H9 (cell line): Measurements from ENCODE around the gene CD4. TPM values are rescaled to one million over a fixed set of nuclear protein-coding genes. Genes with fewer than 3 reads are reported as not detected.
A peak's percentile ranks its signal among the peaks of the same experiment; 100 is the strongest.

ENCODE experiments used
- DNase-seq: peaks from one replicate; pipeline ENCODE4 v3.0.0-alpha.2; 2017
- H2AFZ ChIP-seq: one replicate; pipeline ENCODE4 v1.6.1; 2013; ENCODE audit warnings: mild to moderate bottlenecking, low read length, control low read depth, moderate library complexity
- H2AK5ac ChIP-seq: 2 replicates; pipeline ENCODE4 v1.6.1; 2013; ENCODE audit warnings: low read length, control low read depth, mixed read lengths; ENCODE audit not compliant: insufficient read length
- H2BK120ac ChIP-seq: one replicate; pipeline ENCODE4 v1.6.1; 2013; ENCODE audit warnings: low read depth, mild to moderate bottlenecking, low read length, control low read depth, inconsistent platforms; ENCODE audit not compliant: poor library complexity, severe bottlenecking
- H2BK12ac ChIP-seq: 2 replicates; pipeline ENCODE4 v1.6.1; 2013; ENCODE audit warnings: low read length, control low read depth, mixed read lengths, low read depth; ENCODE audit not compliant: insufficient read length
- H2BK15ac ChIP-seq: 2 replicates; pipeline ENCODE4 v1.6.1; 2013; ENCODE audit warnings: low read depth, low read length, control low read depth
- H2BK20ac ChIP-seq: one replicate; pipeline ENCODE4 v1.6.1; 2013; ENCODE audit warnings: low read depth, mild to moderate bottlenecking, low read length, control low read depth, inconsistent platforms; ENCODE audit not compliant: poor library complexity, severe bottlenecking
- H2BK5ac ChIP-seq: 2 replicates; pipeline ENCODE4 v1.6.1; 2013; ENCODE audit warnings: low read length, control low read depth, mixed read lengths; ENCODE audit not compliant: insufficient read length
- H3K14ac ChIP-seq: 2 replicates; pipeline ENCODE4 v1.6.1; 2013; ENCODE audit warnings: low read length, control low read depth; ENCODE audit not compliant: insufficient read depth
- H3K18ac ChIP-seq: 2 replicates; pipeline ENCODE4 v1.6.1; 2013; ENCODE audit warnings: low read depth, mild to moderate bottlenecking, mixed read lengths, low read length, control low read depth; ENCODE audit not compliant: insufficient read length
- H3K23ac ChIP-seq: 2 replicates; pipeline ENCODE4 v1.6.1; 2013; ENCODE audit warnings: low read length, control low read depth, mixed read lengths, low read depth; ENCODE audit not compliant: insufficient read length
- H3K23me2 ChIP-seq: 2 replicates; pipeline ENCODE4 v1.6.1; 2013; ENCODE audit warnings: low read depth, mild to moderate bottlenecking, mixed read lengths, low read length, control low read depth; ENCODE audit not compliant: insufficient read length, poor library complexity, severe bottlenecking
- H3K27ac ChIP-seq: 2 replicates; pipeline ENCODE4 v1.5.1; 2013; ENCODE audit warnings: low read length, control low read depth, mixed read lengths, low read depth; ENCODE audit not compliant: insufficient read length
- H3K27me3 ChIP-seq: 2 replicates; pipeline ENCODE4 v1.6.1; 2013; ENCODE audit warnings: low read length, control low read depth, inconsistent platforms; ENCODE audit not compliant: insufficient read depth
- H3K4ac ChIP-seq: 2 replicates; pipeline ENCODE4 v1.6.1; 2013; ENCODE audit warnings: low read depth, mild to moderate bottlenecking, control low read depth, inconsistent platforms, low read length, moderate library complexity
- H3K4me1 ChIP-seq: 2 replicates; pipeline ENCODE4 v1.6.1; 2013; ENCODE audit warnings: low read length, control low read depth, inconsistent platforms; ENCODE audit not compliant: insufficient read depth
- H3K4me2 ChIP-seq: 2 replicates; pipeline ENCODE4 v1.6.1; 2013; ENCODE audit warnings: low read length, control low read depth, mixed read lengths; ENCODE audit not compliant: insufficient read length, insufficient read depth
- H3K56ac ChIP-seq: 2 replicates; pipeline ENCODE4 v1.6.1; 2013; ENCODE audit warnings: low read depth, mild to moderate bottlenecking, mixed read lengths, low read length, control low read depth; ENCODE audit not compliant: insufficient read length
- H3K79me1 ChIP-seq: 2 replicates; pipeline ENCODE4 v1.6.1; 2013; ENCODE audit warnings: low read depth, mild to moderate bottlenecking, moderate library complexity, low read length, control low read depth, inconsistent platforms; ENCODE audit not compliant: insufficient read depth, poor library complexity, severe bottlenecking
- H3K79me2 ChIP-seq: 2 replicates; pipeline ENCODE4 v1.6.1; 2013; ENCODE audit warnings: low read length, control low read depth, inconsistent platforms; ENCODE audit not compliant: insufficient read depth
- H3K9ac ChIP-seq: 2 replicates; pipeline ENCODE4 v1.6.1; 2013; ENCODE audit warnings: low read length, control low read depth, mixed read lengths; ENCODE audit not compliant: insufficient read length; ENCODE audit errors: extremely low read depth
- H3K9me3 ChIP-seq: one replicate; pipeline ENCODE4 v1.6.1; 2013; ENCODE audit warnings: low read depth, low read length, inconsistent platforms; ENCODE audit not compliant: control insufficient read depth
- H3T11ph ChIP-seq: one replicate; pipeline ENCODE4 v1.6.1; 2013; ENCODE audit warnings: mild to moderate bottlenecking, low read length, control low read depth, inconsistent platforms
- H4K20me1 ChIP-seq: one replicate; pipeline ENCODE4 v1.6.1; 2013; ENCODE audit not compliant: control insufficient read depth, insufficient read length, insufficient read depth
- H4K5ac ChIP-seq: 2 replicates; pipeline ENCODE4 v1.6.1; 2013; ENCODE audit warnings: low read depth, mild to moderate bottlenecking, mixed read lengths, low read length, control low read depth; ENCODE audit not compliant: insufficient read length
- H4K8ac ChIP-seq: replicated peaks from 2 replicates; pipeline ENCODE4 v1.6.1; 2013; ENCODE audit warnings: low read length, control low read depth, mixed read lengths, low read depth; ENCODE audit not compliant: insufficient read length
- H4K91ac ChIP-seq: 2 replicates; pipeline ENCODE4 v1.6.1; 2013; ENCODE audit warnings: low read depth, mild to moderate bottlenecking, moderate library complexity, mixed read lengths, low read length, control low read depth; ENCODE audit not compliant: insufficient read length
- H3K27ac Mint-ChIP-seq, 3 experiments: 2 replicates in 2 of 3; 3 replicates in 1 of 3; pipeline ENCODE4 v1.8.0; 2020 to 2021; ENCODE audit warnings: mixed read lengths in 3 of 3, mild to moderate bottlenecking in 1 of 3, moderate library complexity in 1 of 3
- H3K27me3 Mint-ChIP-seq: 2 replicates; pipeline ENCODE4 v1.8.0; 2021; ENCODE audit warnings: low read depth, mild to moderate bottlenecking, moderate library complexity, mixed read lengths
- H3K36me3 Mint-ChIP-seq, 3 experiments: 2 replicates in 2 of 3; 3 replicates in 1 of 3; pipeline ENCODE4 v1.8.0; 2020 to 2021; ENCODE audit warnings: low read depth in 3 of 3, mixed read lengths in 3 of 3; ENCODE audit not compliant: insufficient read depth in 1 of 3
- H3K4me1 Mint-ChIP-seq, 2 experiments: 2 replicates each; pipeline ENCODE4 v1.8.0; 2020; ENCODE audit warnings: mixed read lengths in 2 of 2
- H3K4me3 Mint-ChIP-seq, 2 experiments: 2 replicates in 1 of 2; 3 replicates in 1 of 2; pipeline ENCODE4 v1.8.0; 2020 to 2021; ENCODE audit warnings: mild to moderate bottlenecking in 2 of 2, mixed read lengths in 2 of 2, moderate library complexity in 1 of 2
- H3K9me3 Mint-ChIP-seq, 2 experiments: 2 replicates in 1 of 2; 3 replicates in 1 of 2; pipeline ENCODE4 v1.8.0; 2020; ENCODE audit warnings: mild to moderate bottlenecking in 2 of 2, mixed read lengths in 2 of 2, moderate library complexity in 1 of 2
- CTCF ChIP-seq: fragments of 200-600 bp; sonication (generic); conservative IDR thresholded peaks from 3 replicates; pipeline ENCODE4 v1.8.0; 2021; ENCODE audit warnings: antibody characterized with exemption, mild to moderate bottlenecking
- WGBS: extraction: QIAGEN DNeasy Blood & Tissue Kit; methylation state at CpG from one replicate; pipeline ENCODE4 v1.1.7; 2013; ENCODE audit warnings: missing lambda C conversion rate, low lambda C conversion rate, mixed read lengths; ENCODE audit not compliant: insufficient read length; ENCODE audit errors: extremely low coverage; 5-methylcytosine and 5-hydroxymethylcytosine counted together
- total RNA-seq: library from RNA; stranded (reverse); gene quantifications from 2 replicates; pipeline ENCODE4 v1.2.1, GENCODE V29; 2021

The CD4 gene
- total RNA-seq, 1 experiment from 2014 or later = 1.1 TPM

- H3K4me1 Mint-ChIP-seq = peaks cover 35 to 42% of the 10 kb centered on the region in 2 experiments
- WGBS = no CpG with 5 or more reads among the region's 35 CpGs
- H4K20me1 ChIP-seq = no peaks in the 10 kb centered on the region
- H3K27me3 Mint-ChIP-seq = peaks cover 43% of the 10 kb centered on the region
- H3K4me1 ChIP-seq = no peaks in the 10 kb centered on the region
- no peak overlapping the region for H4K91ac ChIP-seq
- H3K18ac ChIP-seq = no peak overlapping the region
- peak overlapping the region; percentile 83 to 95 for H3K4me3 Mint-ChIP-seq
- H2BK15ac ChIP-seq = no peak overlapping the region
- H2BK5ac ChIP-seq = no peak overlapping the region
- peaks cover 5% of the 10 kb centered on the region; the same call in 1 of the 2 replicates for H3K27me3 ChIP-seq
- peak overlapping the region; percentile 1 for H3K9ac ChIP-seq
- no peak overlapping the region for H2BK12ac ChIP-seq
- H4K5ac ChIP-seq = no peak overlapping the region
- no peak overlapping the region for H3T11ph ChIP-seq
- no peaks in the 10 kb centered on the region for H3K79me2 ChIP-seq
- peaks cover 4 to 23% (median 21%) of the 10 kb centered on the region in 3 experiments for H3K36me3 Mint-ChIP-seq
- peak overlapping the region; percentile 72 to 93 (median 84) for H3K27ac Mint-ChIP-seq
- H2AFZ ChIP-seq = no peak overlapping the region
- H2AK5ac ChIP-seq = no peak overlapping the region
- peak overlapping the region; percentile 1; the same call in 1 of the 2 replicates for H3K14ac ChIP-seq
- no peak overlapping the region for H4K8ac ChIP-seq
- no peak overlapping the region for H2BK120ac ChIP-seq
- no peak overlapping the region for H3K4ac ChIP-seq
- peak; percentile 98 for TF ChIP-seq CTCF
- H3K9me3 Mint-ChIP-seq = peaks cover 0 to 3% of the 10 kb centered on the region in 2 experiments; a peak in 2 of 5 replicates
- H3K9me3 ChIP-seq = no peaks in the 10 kb centered on the region
- H3K79me1 ChIP-seq = no peaks in the 10 kb centered on the region
- no peak overlapping the region for H2BK20ac ChIP-seq
- peak overlapping the region; percentile 84 for H3K4me2 ChIP-seq
- peak; percentile 98 for DNase-seq
- no peak overlapping the region for H3K27ac ChIP-seq
- peaks cover 11% of the 10 kb centered on the region for H3K23me2 ChIP-seq
- H3K56ac ChIP-seq = no peak overlapping the region
- H3K23ac ChIP-seq = no peak overlapping the region
Observed at GRCh38 chr12:6778574-6779550, 10.5 kb upstream of the CD4 start.
